HG02884 (cell line): ENCODE data around the gene CDH4.

ENCODE experiments used
- ATAC-seq: cut with Tn5 transposase; IDR thresholded peaks from one replicate; pipeline ENCODE4 v1.9.1; 2021; ENCODE audit warnings: mild to moderate bottlenecking, moderate library complexity; ENCODE audit not compliant: unreplicated experiment

Gene CDH4

GRCh38 chr20:61280217-61280980 lies 28.3 kb downstream of the CDH4 start:
- ATAC-seq = no peak

GRCh38 chr20:61281286-61281795 lies 29.3 kb downstream of the CDH4 start:
- no peak for ATAC-seq

GRCh38 chr20:61284752-61285151 lies 32.7 kb downstream of the CDH4 start:
- ATAC-seq = no peak

GRCh38 chr20:61285152-61285645 lies 33.1 kb downstream of the CDH4 start:
- ATAC-seq = no peak

- no peak for ATAC-seq
These were observed 33.6 kb downstream of the CDH4 start for GRCh38 chr20:61285691-61286090.

GRCh38 chr20:61287583-61288275 lies 35.7 kb downstream of the CDH4 start:
- ATAC-seq = no peak

- ATAC-seq = no peak
These were observed 36.3 kb downstream of the CDH4 start for GRCh38 chr20:61288331-61288784.

- ATAC-seq = no peak
These were observed 37.1 kb downstream of the CDH4 start for GRCh38 chr20:61289166-61289565.

- no peak for ATAC-seq
These were observed 38.7 kb downstream of the CDH4 start for GRCh38 chr20:61290721-61291120.

GRCh38 chr20:61291166-61291829 lies 39.2 kb downstream of the CDH4 start:
- no peak for ATAC-seq

GRCh38 chr20:61292391-61292790 lies 40.3 kb downstream of the CDH4 start:
- no peak for ATAC-seq

GRCh38 chr20:61292821-61293612 lies 41.0 kb downstream of the CDH4 start:
- no peak for ATAC-seq

- ATAC-seq = no peak
These were observed 41.9 kb downstream of the CDH4 start for GRCh38 chr20:61293951-61294350.

- no peak for ATAC-seq
These were observed 43.2 kb downstream of the CDH4 start for GRCh38 chr20:61295249-61295648.

- ATAC-seq = no peak
These were observed 43.9 kb downstream of the CDH4 start for GRCh38 chr20:61295682-61296628.

GRCh38 chr20:61296629-61297019 lies 44.6 kb downstream of the CDH4 start:
- no peak for ATAC-seq

- ATAC-seq = no peak
These were observed 45.4 kb downstream of the CDH4 start for GRCh38 chr20:61297491-61297890.

- ATAC-seq = no peak
These were observed 45.9 kb downstream of the CDH4 start for GRCh38 chr20:61297986-61298385.

- no peak for ATAC-seq
These were observed 46.6 kb downstream of the CDH4 start for GRCh38 chr20:61298661-61299060.

GRCh38 chr20:61299104-61299503 lies 47.0 kb downstream of the CDH4 start:
- no peak for ATAC-seq
